HepG2 (cell line): ENCODE data around the gene TOMM20. TPM values are rescaled to one million over a fixed set of nuclear protein-coding genes. Genes with fewer than 3 reads are reported as not detected.

Experiments
- CBX1 ChIP-seq: IDR thresholded peaks from one replicate; pipeline ENCODE4 v1.6.1; 2016; ENCODE audit warnings: antibody characterized with exemption, low read depth
- EEA1 ChIP-seq: sonication (generic); formaldehyde crosslinking; IDR thresholded peaks from 2 replicates; pipeline ENCODE4 v1.5.1; 2020; ENCODE audit warnings: mild to moderate bottlenecking, missing genetic modification reagents, borderline replicate concordance
- EHMT2 ChIP-seq: fragments of 200-600 bp; sonication (generic); IDR thresholded peaks from 2 replicates; pipeline ENCODE4 v1.7.0; 2017; ENCODE audit warnings: antibody characterized with exemption, low read depth, low read length, borderline replicate concordance
- HOXA5 ChIP-seq: sonication (generic); formaldehyde crosslinking; IDR thresholded peaks from 2 replicates; pipeline ENCODE4 v1.4.0; 2020; ENCODE audit warnings: missing genetic modification reagents
- MAFG ChIP-seq: sonication (generic); formaldehyde crosslinking; IDR thresholded peaks from 2 replicates; pipeline ENCODE4 v1.5.1; 2020; ENCODE audit warnings: mild to moderate bottlenecking, missing genetic modification reagents
- NBN ChIP-seq: fragments of 450-650 bp; conservative IDR thresholded peaks from 2 replicates; pipeline ENCODE4 v1.6.1; 2017
- NFKB2 ChIP-seq: sonication (generic); formaldehyde crosslinking; IDR thresholded peaks from 2 replicates; pipeline ENCODE4 v1.4.0; 2020; ENCODE audit warnings: missing genetic modification reagents, borderline replicate concordance
- NFYB ChIP-seq: sonication (generic); formaldehyde crosslinking; IDR thresholded peaks from 2 replicates; pipeline ENCODE4 v1.4.0; 2020; ENCODE audit warnings: missing genetic modification reagents
- PITX1 ChIP-seq: sonication (generic); formaldehyde crosslinking; IDR thresholded peaks from 2 replicates; pipeline ENCODE4 v1.5.1; 2020; ENCODE audit warnings: mild to moderate bottlenecking, missing genetic modification reagents
- REPIN1 ChIP-seq: sonication (generic); formaldehyde crosslinking; IDR thresholded peaks from 2 replicates; pipeline ENCODE4 v1.8.0; 2022; ENCODE audit warnings: missing genetic modification reagents, low read depth, mild to moderate bottlenecking, borderline replicate concordance
- SATB2 ChIP-seq: sonication (generic); formaldehyde crosslinking; IDR thresholded peaks from 2 replicates; pipeline ENCODE4 v1.5.0; 2020; ENCODE audit warnings: missing genetic modification reagents
- SIX1 ChIP-seq: sonication (generic); formaldehyde crosslinking; IDR thresholded peaks from 2 replicates; pipeline ENCODE4 v1.4.0; 2020; ENCODE audit warnings: missing genetic modification reagents, borderline replicate concordance
- STAG1 ChIP-seq: sonication (generic); formaldehyde crosslinking; IDR thresholded peaks from 2 replicates; pipeline ENCODE4 v1.4.0; 2020; ENCODE audit warnings: missing genetic modification reagents
- TMF1 ChIP-seq: sonication (generic); formaldehyde crosslinking; IDR thresholded peaks from 2 replicates; pipeline ENCODE4 v1.8.1; 2022; ENCODE audit warnings: low read depth, missing genetic modification reagents
- TOPORS ChIP-seq: sonication (generic); formaldehyde crosslinking; IDR thresholded peaks from 2 replicates; pipeline ENCODE4 v1.8.0; 2023; ENCODE audit warnings: mild to moderate bottlenecking, missing genetic modification reagents
- TRIM24 ChIP-seq: sonication (generic); formaldehyde crosslinking; IDR thresholded peaks from 2 replicates; pipeline ENCODE4 v1.8.0; 2022; ENCODE audit warnings: mild to moderate bottlenecking, missing genetic modification reagents
- ZNF235 ChIP-seq: sonication (generic); formaldehyde crosslinking; IDR thresholded peaks from 2 replicates; pipeline ENCODE4 v1.8.1; 2023; ENCODE audit warnings: mild to moderate bottlenecking, missing genetic modification reagents, borderline replicate concordance
- ZNF256 ChIP-seq: sonication (generic); formaldehyde crosslinking; conservative IDR thresholded peaks from 2 replicates; pipeline ENCODE4 v1.4.0; 2020; ENCODE audit warnings: missing genetic modification reagents
- ZNF451 ChIP-seq: sonication (generic); formaldehyde crosslinking; IDR thresholded peaks from 2 replicates; pipeline ENCODE4 v1.5.0; 2020; ENCODE audit warnings: mild to moderate bottlenecking, missing genetic modification reagents
- ZNF670 ChIP-seq: sonication (generic); formaldehyde crosslinking; IDR thresholded peaks from 2 replicates; pipeline ENCODE4 v1.8.0; 2022; ENCODE audit warnings: mild to moderate bottlenecking, missing genetic modification reagents, borderline replicate concordance
- ZNF850 ChIP-seq: sonication (generic); formaldehyde crosslinking; conservative IDR thresholded peaks from 2 replicates; pipeline ENCODE4 v1.9.0; 2021; ENCODE audit warnings: mild to moderate bottlenecking, missing genetic modification reagents
- polyA plus RNA-seq, 8 experiments: library from polyadenylated mRNA; depleted of rRNA in 3 of 8; stranded (reverse) in 7 of 8; unstranded in 1 of 8; fragments of >200 nt; fragmentation: Illumina TruSeq in 4 of 8; extraction: Trizol in 4 of 8; gene quantifications; 2 replicates each; pipeline versions ENCODE4 v1.2.1 to v1.2.3, GENCODE V29; 2011 to 2016; ENCODE audit warnings: low read depth in 4 of 8, missing spikeins in 1 of 8, mixed read lengths in 1 of 8; ENCODE audit not compliant: insufficient read depth in 1 of 8
- total RNA-seq, 5 experiments: library from RNA; depleted of rRNA; stranded (reverse); fragments of >200 nt; fragmentation: Illumina TruSeq; extraction: Trizol; gene quantifications; 2 replicates each; pipeline ENCODE4 v1.2.3, GENCODE V29; 2016; ENCODE audit warnings: low read depth in 1 of 5
- TF ChIP-seq, protein P1 (sequence below): sonication (generic); formaldehyde crosslinking; IDR thresholded peaks from 2 replicates; pipeline ENCODE4 v1.4.0; 2020; ENCODE audit warnings: missing genetic modification reagents
- TF ChIP-seq, protein P2 (sequence below): sonication (generic); formaldehyde crosslinking; IDR thresholded peaks from 2 replicates; pipeline ENCODE4 v1.5.1; 2020; ENCODE audit warnings: missing genetic modification reagents, mild to moderate bottlenecking, borderline replicate concordance
- TF ChIP-seq, protein P3 (sequence below): sonication (generic); formaldehyde crosslinking; IDR thresholded peaks from 2 replicates; pipeline ENCODE4 v1.4.0; 2020; ENCODE audit warnings: mild to moderate bottlenecking, missing genetic modification reagents
- TF ChIP-seq, protein P4 (sequence below): sonication (generic); formaldehyde crosslinking; IDR thresholded peaks from 2 replicates; pipeline ENCODE4 v1.4.0; 2020; ENCODE audit warnings: mild to moderate bottlenecking, missing genetic modification reagents

Gene TOMM20
- total and polyA plus RNA-seq, 2 of the 13 experiments (the other 11 are each of a cell fraction or from before 2014, with no cell fraction given) = 153 to 376 TPM

DNA sequence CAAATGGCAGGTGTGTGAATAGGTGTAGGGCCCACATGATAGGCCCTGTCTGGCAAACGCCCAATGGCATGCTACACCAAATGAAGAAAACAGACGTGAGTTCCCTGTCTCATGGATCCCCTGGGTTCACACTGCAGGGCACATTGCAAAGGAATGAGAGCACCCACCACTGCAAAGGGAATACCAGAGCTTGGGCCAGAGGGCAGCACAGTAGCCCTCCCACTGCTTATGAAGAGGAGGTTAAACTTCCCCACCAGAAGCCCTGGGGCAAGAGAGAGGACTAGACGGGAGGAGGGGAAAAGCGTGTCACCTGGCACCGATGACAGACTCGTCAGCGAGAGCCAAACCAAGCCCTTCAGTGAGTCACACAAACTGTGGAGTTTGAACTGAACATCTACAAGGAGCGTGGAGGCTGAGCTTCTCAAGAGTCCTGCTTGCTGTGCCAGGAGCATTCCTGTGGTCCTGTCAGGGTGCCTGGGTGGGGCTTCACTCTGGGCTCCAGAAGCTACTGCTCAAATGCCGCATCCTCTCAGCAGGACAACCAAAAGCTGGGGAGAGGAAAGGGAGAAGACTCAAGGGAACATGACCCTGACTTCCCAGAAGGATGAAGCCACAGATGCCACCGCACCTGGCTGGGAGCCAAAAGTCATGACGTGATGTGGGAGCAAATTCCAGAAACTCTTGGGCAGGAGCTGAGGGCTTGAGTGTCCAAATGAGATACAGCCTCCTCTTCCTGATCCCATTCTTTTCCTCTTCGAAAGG lies 61.1 kb downstream of the TOMM20 start (continued):
- TF ChIP-seq, protein P1, sequence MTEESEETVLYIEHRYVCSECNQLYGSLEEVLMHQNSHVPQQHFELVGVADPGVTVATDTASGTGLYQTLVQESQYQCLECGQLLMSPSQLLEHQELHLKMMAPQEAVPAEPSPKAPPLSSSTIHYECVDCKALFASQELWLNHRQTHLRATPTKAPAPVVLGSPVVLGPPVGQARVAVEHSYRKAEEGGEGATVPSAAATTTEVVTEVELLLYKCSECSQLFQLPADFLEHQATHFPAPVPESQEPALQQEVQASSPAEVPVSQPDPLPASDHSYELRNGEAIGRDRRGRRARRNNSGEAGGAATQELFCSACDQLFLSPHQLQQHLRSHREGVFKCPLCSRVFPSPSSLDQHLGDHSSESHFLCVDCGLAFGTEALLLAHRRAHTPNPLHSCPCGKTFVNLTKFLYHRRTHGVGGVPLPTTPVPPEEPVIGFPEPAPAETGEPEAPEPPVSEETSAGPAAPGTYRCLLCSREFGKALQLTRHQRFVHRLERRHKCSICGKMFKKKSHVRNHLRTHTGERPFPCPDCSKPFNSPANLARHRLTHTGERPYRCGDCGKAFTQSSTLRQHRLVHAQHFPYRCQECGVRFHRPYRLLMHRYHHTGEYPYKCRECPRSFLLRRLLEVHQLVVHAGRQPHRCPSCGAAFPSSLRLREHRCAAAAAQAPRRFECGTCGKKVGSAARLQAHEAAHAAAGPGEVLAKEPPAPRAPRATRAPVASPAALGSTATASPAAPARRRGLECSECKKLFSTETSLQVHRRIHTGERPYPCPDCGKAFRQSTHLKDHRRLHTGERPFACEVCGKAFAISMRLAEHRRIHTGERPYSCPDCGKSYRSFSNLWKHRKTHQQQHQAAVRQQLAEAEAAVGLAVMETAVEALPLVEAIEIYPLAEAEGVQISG (CRISPR knock-in tag) = no peak; the same call in 1 of the 2 replicates
- TF ChIP-seq EEA1 (CRISPR knock-in tag) (no peak), NFYB (no peak), ZNF670 (CRISPR knock-in tag) (no peak), TMF1 (CRISPR knock-in tag) (no peak), TOPORS (CRISPR knock-in tag) (no peak), ZNF451 (CRISPR knock-in tag) (no peak), HOXA5 (CRISPR knock-in tag) (no peak), SIX1 (CRISPR knock-in tag) (no peak), PITX1 (CRISPR knock-in tag) (no peak), REPIN1 (CRISPR knock-in tag) (no peak), STAG1 (peak; percentile 11; the same call in 1 of the 2 replicates), ZNF850 (no peak), CBX1 (no peak), EHMT2 (no peak), ZNF256 (no peak), MAFG (no peak), SATB2 (CRISPR knock-in tag) (no peak), NFKB2 (CRISPR knock-in tag) (0 out of 2 replicates have a peak, but pooled peaks have one; percentile 9), ZNF235 (CRISPR knock-in tag) (no peak), TRIM24 (no peak), NBN (no peak)
- TF ChIP-seq, protein P2, sequence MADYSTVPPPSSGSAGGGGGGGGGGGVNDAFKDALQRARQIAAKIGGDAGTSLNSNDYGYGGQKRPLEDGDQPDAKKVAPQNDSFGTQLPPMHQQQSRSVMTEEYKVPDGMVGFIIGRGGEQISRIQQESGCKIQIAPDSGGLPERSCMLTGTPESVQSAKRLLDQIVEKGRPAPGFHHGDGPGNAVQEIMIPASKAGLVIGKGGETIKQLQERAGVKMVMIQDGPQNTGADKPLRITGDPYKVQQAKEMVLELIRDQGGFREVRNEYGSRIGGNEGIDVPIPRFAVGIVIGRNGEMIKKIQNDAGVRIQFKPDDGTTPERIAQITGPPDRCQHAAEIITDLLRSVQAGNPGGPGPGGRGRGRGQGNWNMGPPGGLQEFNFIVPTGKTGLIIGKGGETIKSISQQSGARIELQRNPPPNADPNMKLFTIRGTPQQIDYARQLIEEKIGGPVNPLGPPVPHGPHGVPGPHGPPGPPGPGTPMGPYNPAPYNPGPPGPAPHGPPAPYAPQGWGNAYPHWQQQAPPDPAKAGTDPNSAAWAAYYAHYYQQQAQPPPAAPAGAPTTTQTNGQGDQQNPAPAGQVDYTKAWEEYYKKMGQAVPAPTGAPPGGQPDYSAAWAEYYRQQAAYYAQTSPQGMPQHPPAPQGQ = no peak
- TF ChIP-seq, protein P3, sequence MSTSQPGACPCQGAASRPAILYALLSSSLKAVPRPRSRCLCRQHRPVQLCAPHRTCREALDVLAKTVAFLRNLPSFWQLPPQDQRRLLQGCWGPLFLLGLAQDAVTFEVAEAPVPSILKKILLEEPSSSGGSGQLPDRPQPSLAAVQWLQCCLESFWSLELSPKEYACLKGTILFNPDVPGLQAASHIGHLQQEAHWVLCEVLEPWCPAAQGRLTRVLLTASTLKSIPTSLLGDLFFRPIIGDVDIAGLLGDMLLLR (CRISPR knock-in tag) = no peak
- TF ChIP-seq, protein P4, sequence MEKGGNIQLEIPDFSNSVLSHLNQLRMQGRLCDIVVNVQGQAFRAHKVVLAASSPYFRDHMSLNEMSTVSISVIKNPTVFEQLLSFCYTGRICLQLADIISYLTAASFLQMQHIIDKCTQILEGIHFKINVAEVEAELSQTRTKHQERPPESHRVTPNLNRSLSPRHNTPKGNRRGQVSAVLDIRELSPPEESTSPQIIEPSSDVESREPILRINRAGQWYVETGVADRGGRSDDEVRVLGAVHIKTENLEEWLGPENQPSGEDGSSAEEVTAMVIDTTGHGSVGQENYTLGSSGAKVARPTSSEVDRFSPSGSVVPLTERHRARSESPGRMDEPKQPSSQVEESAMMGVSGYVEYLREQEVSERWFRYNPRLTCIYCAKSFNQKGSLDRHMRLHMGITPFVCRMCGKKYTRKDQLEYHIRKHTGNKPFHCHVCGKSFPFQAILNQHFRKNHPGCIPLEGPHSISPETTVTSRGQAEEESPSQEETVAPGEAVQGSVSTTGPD (CRISPR knock-in tag) = no peak
